A549 treated with RU486 at 1 μM for 4 hours (cell line): ENCODE results near the gene SNX19. TPM values are rescaled to one million over a fixed set of nuclear protein-coding genes. Genes with fewer than 3 reads are reported as not detected.

ENCODE experiments used
- total RNA-seq: library from RNA; stranded (reverse); fragments of 200-300 nt; extraction: Qiagen RNA extraction; gene quantifications from 5 replicates; pipeline ENCODE4 v1.2.3, GENCODE V29; 2022; ENCODE audit warnings: low read depth

SNX19 gene, protein sequence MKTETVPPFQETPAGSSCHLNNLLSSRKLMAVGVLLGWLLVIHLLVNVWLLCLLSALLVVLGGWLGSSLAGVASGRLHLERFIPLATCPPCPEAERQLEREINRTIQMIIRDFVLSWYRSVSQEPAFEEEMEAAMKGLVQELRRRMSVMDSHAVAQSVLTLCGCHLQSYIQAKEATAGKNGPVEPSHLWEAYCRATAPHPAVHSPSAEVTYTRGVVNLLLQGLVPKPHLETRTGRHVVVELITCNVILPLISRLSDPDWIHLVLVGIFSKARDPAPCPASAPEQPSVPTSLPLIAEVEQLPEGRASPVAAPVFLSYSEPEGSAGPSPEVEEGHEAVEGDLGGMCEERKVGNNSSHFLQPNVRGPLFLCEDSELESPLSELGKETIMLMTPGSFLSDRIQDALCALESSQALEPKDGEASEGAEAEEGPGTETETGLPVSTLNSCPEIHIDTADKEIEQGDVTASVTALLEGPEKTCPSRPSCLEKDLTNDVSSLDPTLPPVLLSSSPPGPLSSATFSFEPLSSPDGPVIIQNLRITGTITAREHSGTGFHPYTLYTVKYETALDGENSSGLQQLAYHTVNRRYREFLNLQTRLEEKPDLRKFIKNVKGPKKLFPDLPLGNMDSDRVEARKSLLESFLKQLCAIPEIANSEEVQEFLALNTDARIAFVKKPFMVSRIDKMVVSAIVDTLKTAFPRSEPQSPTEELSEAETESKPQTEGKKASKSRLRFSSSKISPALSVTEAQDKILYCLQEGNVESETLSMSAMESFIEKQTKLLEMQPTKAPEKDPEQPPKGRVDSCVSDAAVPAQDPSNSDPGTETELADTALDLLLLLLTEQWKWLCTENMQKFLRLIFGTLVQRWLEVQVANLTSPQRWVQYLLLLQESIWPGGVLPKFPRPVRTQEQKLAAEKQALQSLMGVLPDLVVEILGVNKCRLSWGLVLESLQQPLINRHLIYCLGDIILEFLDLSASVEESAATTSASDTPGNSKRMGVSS
- 13.3 to 15.9 TPM (median 14.5 TPM) in 5 replicates for total RNA-seq

DNA sequence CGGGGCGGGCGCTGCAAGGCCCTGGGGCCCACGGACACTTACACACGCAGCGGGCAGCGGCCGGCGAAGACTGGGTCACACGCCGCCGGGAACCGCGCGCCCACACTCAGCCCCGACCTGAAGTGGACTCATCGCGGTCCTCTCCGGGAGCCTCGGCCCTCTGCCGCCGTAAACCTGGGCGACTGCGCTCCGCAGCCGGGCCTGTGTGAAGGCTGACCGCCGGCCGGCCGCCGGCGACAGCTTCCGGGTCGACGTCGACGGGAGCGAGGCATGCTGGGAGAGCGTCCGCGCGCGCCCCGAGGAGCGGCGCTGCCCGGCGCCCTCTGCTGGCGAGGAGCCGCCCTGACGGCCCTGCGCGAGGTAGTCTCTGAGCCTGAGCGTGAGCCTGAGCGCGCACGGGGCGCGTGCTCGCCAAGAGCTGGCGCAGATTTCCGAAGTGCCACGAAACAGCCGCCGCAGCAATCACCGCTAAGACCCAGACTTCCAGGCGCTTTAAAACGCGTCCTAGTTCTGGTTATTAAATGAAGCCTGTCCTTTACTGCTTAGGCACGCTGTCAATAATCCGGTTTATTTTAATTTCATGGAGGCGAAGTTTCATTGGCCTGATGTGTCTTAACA is at the start of gene SNX19:
TSS of gene SNX19 (minus strand) at position 242 of the 618 bp plus-strand sequence. CDS start 540 bp downstream, outside the sequence.

